HG03066 (cell line): ENCODE data around the gene CBR4.
"Not testable (repeated sequence)": the region's sequence is repeated elsewhere in the genome, so short reads cannot be mapped to it uniquely, and the experiment has no call there.

Source experiments
- ATAC-seq: cut with Tn5 transposase; IDR thresholded peaks from one replicate; pipeline ENCODE4 v1.9.1; 2021; ENCODE audit warnings: low read depth; ENCODE audit not compliant: unreplicated experiment

The CBR4 gene

GRCh38 chr4:168995537-168996295, 14.3 kb downstream of the CBR4 start:
- ATAC-seq, result no peak

GRCh38 chr4:168994958-168995357, 15.1 kb downstream of the CBR4 start:
- ATAC-seq, result no peak

- no peak for ATAC-seq
These were observed 16.1 kb downstream of the CBR4 start for GRCh38 chr4:168993714-168994510.

- ATAC-seq, result not testable (repeated sequence)
These were observed 17.0 kb downstream of the CBR4 start for GRCh38 chr4:168992952-168993482.

- ATAC-seq, result no peak
These were observed 28.1 kb downstream of the CBR4 start for GRCh38 chr4:168981942-168982341.

- no peak for ATAC-seq
These were observed 28.6 kb downstream of the CBR4 start for GRCh38 chr4:168981460-168981859.

GRCh38 chr4:168979338-168979737, 30.7 kb downstream of the CBR4 start:
- no peak for ATAC-seq

- ATAC-seq, result no peak
These were observed 31.9 kb downstream of the CBR4 start for GRCh38 chr4:168978001-168978700.

GRCh38 chr4:168972596-168972995, 37.5 kb downstream of the CBR4 start:
- ATAC-seq, result no peak

- no peak for ATAC-seq
These were observed 49.3 kb downstream of the CBR4 start for GRCh38 chr4:168960716-168961115.

GRCh38 chr4:168955674-168956073, 54.4 kb downstream of the CBR4 start:
- no peak for ATAC-seq

GRCh38 chr4:168952821-168953246, 57.2 kb downstream of the CBR4 start:
- not testable (repeated sequence) for ATAC-seq

- no peak for ATAC-seq
These were observed 64.8 kb downstream of the CBR4 start for GRCh38 chr4:168945291-168945690.

GRCh38 chr4:168942985-168943384, 67.1 kb downstream of the CBR4 start:
- no peak for ATAC-seq
